Measurements from ENCODE around the gene PGAP3. TPM values are rescaled to one million over a fixed set of nuclear protein-coding genes. Genes with fewer than 3 reads are reported as not detected.

The PGAP3 gene
- total and polyA plus RNA-seq, 4 donors, result 9.7 to 30.4 (median 25.9) TPM

- peaks cover 32% of the 10 kb centered on the region for H3K27me3 ChIP-seq (ENCODE audit: control insufficient read depth, insufficient read depth, low read length)
- DNase-seq (ENCODE audit: low read depth in 4 of 6, low spot score in 6 of 6), result peak in 1 of 6 donors; percentile 65
- H3K27ac ChIP-seq (ENCODE audit: low read depth, low read length), result no peak overlapping the region
- peaks cover 69% of the 10 kb centered on the region for H3K4me1 ChIP-seq (ENCODE audit: control insufficient read depth, insufficient read depth, low read length)
- peaks cover 4% of the 10 kb centered on the region for H3K36me3 ChIP-seq (ENCODE audit: control insufficient read depth, insufficient read depth, low read length)
- H3K4me3 ChIP-seq (ENCODE audit: low read depth, low read length), result no peak overlapping the region
- no peaks in the 10 kb centered on the region for H3K9me3 ChIP-seq (ENCODE audit: control insufficient read depth, insufficient read depth, low read length)
- 67% methylated on average over 3 of the region's 5 CpGs for WGBS (ENCODE audit: insufficient coverage)
Measured at GRCh38 chr17:39625198-39625785, 62.6 kb downstream of the PGAP3 start.

- peaks cover 64% of the 10 kb centered on the region for H3K4me1 ChIP-seq (ENCODE audit: control insufficient read depth, insufficient read depth, low read length)
- peaks cover 32% of the 10 kb centered on the region for H3K27me3 ChIP-seq (ENCODE audit: control insufficient read depth, insufficient read depth, low read length)
- WGBS (ENCODE audit: insufficient coverage), result 56% methylated on average over 7 of the region's 8 CpGs
Measured at GRCh38 chr17:39624313-39624712, 63.5 kb downstream of the PGAP3 start.

GRCh38 chr17:39623356-39623950, 64.4 kb downstream of the PGAP3 start:
- H3K9me3 ChIP-seq (ENCODE audit: control insufficient read depth, insufficient read depth, low read length), result no peaks in the 10 kb centered on the region
- H3K27ac ChIP-seq (ENCODE audit: low read depth, low read length), result no peak overlapping the region
- DNase-seq (ENCODE audit: low read depth in 4 of 6, low spot score in 6 of 6), result peak in 4 of 6 donors; percentile 64 to 92 (median 79)
- peaks cover 64% of the 10 kb centered on the region for H3K4me1 ChIP-seq (ENCODE audit: control insufficient read depth, insufficient read depth, low read length)
- no peaks in the 10 kb centered on the region for H3K36me3 ChIP-seq (ENCODE audit: control insufficient read depth, insufficient read depth, low read length)
- H3K27me3 ChIP-seq (ENCODE audit: control insufficient read depth, insufficient read depth, low read length), result peaks cover 32% of the 10 kb centered on the region
- no peak overlapping the region for H3K4me3 ChIP-seq (ENCODE audit: low read depth, low read length)
- WGBS (ENCODE audit: insufficient coverage), result 6% methylated on average over 7 of the region's 16 CpGs

More at GRCh38 chr17:39624313-39624712, 63.5 kb downstream of the PGAP3 start:
- Histone ChIP-seq H3K9me3 (ENCODE audit: control insufficient read depth, insufficient read depth, low read length) (no peaks in the 10 kb centered on the region), H3K4me3 (ENCODE audit: low read depth, low read length) (no peak overlapping the region), H3K27ac (ENCODE audit: low read depth, low read length) (no peak overlapping the region), H3K36me3 (ENCODE audit: control insufficient read depth, insufficient read depth, low read length) (no peaks in the 10 kb centered on the region)
- no peak for DNase-seq (ENCODE audit: low read depth in 4 of 6, low spot score in 6 of 6)

GRCh38 chr17:39622380-39623006, 65.4 kb downstream of the PGAP3 start:
- WGBS (ENCODE audit: insufficient coverage), result 71% methylated on average over 6 of the region's 16 CpGs
- Histone ChIP-seq H3K27me3 (ENCODE audit: control insufficient read depth, insufficient read depth, low read length) (peaks cover 25% of the 10 kb centered on the region), H3K4me3 (ENCODE audit: low read depth, low read length) (no peak overlapping the region), H3K9me3 (ENCODE audit: control insufficient read depth, insufficient read depth, low read length) (no peaks in the 10 kb centered on the region), H3K27ac (ENCODE audit: low read depth, low read length) (no peak overlapping the region), H3K36me3 (ENCODE audit: control insufficient read depth, insufficient read depth, low read length) (no peaks in the 10 kb centered on the region), H3K4me1 (ENCODE audit: control insufficient read depth, insufficient read depth, low read length) (peaks cover 59% of the 10 kb centered on the region)
- DNase-seq (ENCODE audit: low read depth in 4 of 6, low spot score in 6 of 6), result no peak

- DNase-seq (ENCODE audit: low read depth in 4 of 6, low spot score in 6 of 6), result peak; percentile 69 to 96 (median 82)
- no peaks in the 10 kb centered on the region for H3K9me3 ChIP-seq (ENCODE audit: control insufficient read depth, insufficient read depth, low read length)
- H3K4me1 ChIP-seq (ENCODE audit: control insufficient read depth, insufficient read depth, low read length), result peaks cover 60% of the 10 kb centered on the region
- H3K27me3 ChIP-seq (ENCODE audit: control insufficient read depth, insufficient read depth, low read length), result peaks cover 20% of the 10 kb centered on the region
- no peak overlapping the region for H3K4me3 ChIP-seq (ENCODE audit: low read depth, low read length)
- H3K27ac ChIP-seq (ENCODE audit: low read depth, low read length), result no peak overlapping the region
- H3K36me3 ChIP-seq (ENCODE audit: control insufficient read depth, insufficient read depth, low read length), result no peaks in the 10 kb centered on the region
- WGBS (ENCODE audit: insufficient coverage), result 6% methylated on average over 22 of the region's 26 CpGs
Measured at GRCh38 chr17:39621523-39622379, 66.1 kb downstream of the PGAP3 start.

Small RNA genes within 50 kb of the gene (small RNA-seq; reads per million reads assigned to genes)
- 0.08 reads per million for gene MIR4728 (ENCODE audit: low replicate concordance)

Other genes with a start within 250 kb of the PGAP3 start
- gene MED1, start 236.8 kb downstream of the PGAP3 start, total RNA-seq, result 10 to 100 TPM; 29.0 to 29.7 TPM
- 10 to 100 TPM; 30.1 to 36.5 TPM for gene MED1, start 236.8 kb downstream of the PGAP3 start, polyA plus RNA-seq (ENCODE audit: insufficient read length in 2 of 2)
- gene CDK12, start 226.6 kb downstream of the PGAP3 start, total RNA-seq, result 10 to 100 TPM; 23.9 to 44.3 TPM
- 10 to 100 TPM; 32.3 to 33.9 TPM for gene CDK12, start 226.6 kb downstream of the PGAP3 start, polyA plus RNA-seq (ENCODE audit: insufficient read length in 2 of 2)
- gene NEUROD2, start 80.1 kb downstream of the PGAP3 start, total RNA-seq, result 1 to 10 TPM; 1.6 to 2.5 TPM
- 10 to 100 TPM; 10.8 to 14.1 TPM for gene NEUROD2, start 80.1 kb downstream of the PGAP3 start, polyA plus RNA-seq (ENCODE audit: insufficient read length in 2 of 2)
- 100 to 1,000 TPM in 1 of 2 donors, 10 to 100 TPM in 1; 16.5 to 329 TPM for gene PPP1R1B, start 61.1 kb downstream of the PGAP3 start, total RNA-seq
- 10 to 100 TPM; 20.2 to 75.9 TPM for gene PPP1R1B, start 61.1 kb downstream of the PGAP3 start, polyA plus RNA-seq (ENCODE audit: insufficient read length in 2 of 2)
- 10 to 100 TPM; 17.2 to 33.4 TPM for gene STARD3, start 50.9 kb downstream of the PGAP3 start, total RNA-seq
- 10 to 100 TPM; 65.4 to 76.8 TPM for gene STARD3, start 50.9 kb downstream of the PGAP3 start, polyA plus RNA-seq (ENCODE audit: insufficient read length in 2 of 2)
- 1 to 10 TPM in 1 of 2 donors, under 1 TPM in 1; 0.30 to 1.6 TPM for gene TCAP, start 22.7 kb downstream of the PGAP3 start, total RNA-seq
- gene TCAP, start 22.7 kb downstream of the PGAP3 start, polyA plus RNA-seq (ENCODE audit: insufficient read length in 2 of 2), result 1 to 10 TPM; 5.0 to 6.0 TPM
- 1 to 10 TPM in 1 of 2 donors, under 1 TPM in 1; 0.99 to 6.1 TPM for gene PNMT, start 19.6 kb downstream of the PGAP3 start, total RNA-seq
- gene PNMT, start 19.6 kb downstream of the PGAP3 start, polyA plus RNA-seq (ENCODE audit: insufficient read length in 2 of 2), result 1 to 10 TPM; 5.8 to 6.2 TPM
- 10 to 100 TPM; 32.8 to 92.5 TPM for gene ERBB2, start 12.0 kb upstream of the PGAP3 start, total RNA-seq
- 10 to 100 TPM; 40.7 to 57.3 TPM for gene ERBB2, start 12.0 kb upstream of the PGAP3 start, polyA plus RNA-seq (ENCODE audit: insufficient read length in 2 of 2)
- gene MIEN1, start 42.5 kb upstream of the PGAP3 start, total RNA-seq, result 10 to 100 TPM; 14.5 to 49.5 TPM
- gene MIEN1, start 42.5 kb upstream of the PGAP3 start, polyA plus RNA-seq (ENCODE audit: insufficient read length in 2 of 2), result 10 to 100 TPM; 71.5 to 71.7 TPM
- gene GRB7, start 49.9 kb upstream of the PGAP3 start, total RNA-seq, result 1 to 10 TPM in 1 of 2 donors, not detected in 1; 2.6 TPM
- gene GRB7, start 49.9 kb upstream of the PGAP3 start, polyA plus RNA-seq (ENCODE audit: insufficient read length in 2 of 2), result under 1 TPM; 0.43 to 0.54 TPM
- under 1 TPM; 0.17 to 0.30 TPM for gene IKZF3, start 176.3 kb upstream of the PGAP3 start, total RNA-seq
- under 1 TPM; 0.08 to 0.20 TPM for gene IKZF3, start 176.3 kb upstream of the PGAP3 start, polyA plus RNA-seq (ENCODE audit: insufficient read length in 2 of 2)
- gene ZPBP2, start 180.1 kb upstream of the PGAP3 start, total RNA-seq, result not detected
- not detected for gene ZPBP2, start 180.1 kb upstream of the PGAP3 start, polyA plus RNA-seq (ENCODE audit: insufficient read length in 2 of 2)
- 1 to 10 TPM; 7.9 to 8.8 TPM for gene GSDMB, start 230.6 kb upstream of the PGAP3 start, total RNA-seq
- 10 to 100 TPM; 11.3 to 26.2 TPM for gene GSDMB, start 230.6 kb upstream of the PGAP3 start, polyA plus RNA-seq (ENCODE audit: insufficient read length in 2 of 2)
- 100 to 1,000 TPM in 1 of 2 donors, 10 to 100 TPM in 1; 42.2 to 154 TPM for gene ORMDL3, start 239.5 kb upstream of the PGAP3 start, total RNA-seq
- 10 to 100 TPM; 87.6 to 97.9 TPM for gene ORMDL3, start 239.5 kb upstream of the PGAP3 start, polyA plus RNA-seq (ENCODE audit: insufficient read length in 2 of 2)
- gene LRRC3C, start 239.7 kb upstream of the PGAP3 start, total RNA-seq, result not detected
- gene LRRC3C, start 239.7 kb upstream of the PGAP3 start, polyA plus RNA-seq (ENCODE audit: insufficient read length in 2 of 2), result not detected

All from spinal cord (tissue), 10 donors.